Measurements from ENCODE around the gene BMPER. TPM values are rescaled to one million over a fixed set of nuclear protein-coding genes. Genes with fewer than 3 reads are reported as not detected.

Gene BMPER
- total and polyA plus RNA-seq, 3 donors from 2014 or later: 1.7 to 2.8 (median 2.4) TPM

GRCh38 chr7:33886149-33886623, 19.2 kb upstream of the BMPER start:
- Histone ChIP-seq H3K27me3 (no peaks in the 10 kb centered on the region), H3K4me1 (no peaks in the 10 kb centered on the region), H3K9me3 (no peaks in the 10 kb centered on the region), H3K36me3 (ENCODE audit: low read depth, missing control alignments) (no peaks in the 10 kb centered on the region), H3K4me3 (no peak overlapping the region), H3K27ac (no peak overlapping the region)
- TF ChIP-seq, protein P1, sequence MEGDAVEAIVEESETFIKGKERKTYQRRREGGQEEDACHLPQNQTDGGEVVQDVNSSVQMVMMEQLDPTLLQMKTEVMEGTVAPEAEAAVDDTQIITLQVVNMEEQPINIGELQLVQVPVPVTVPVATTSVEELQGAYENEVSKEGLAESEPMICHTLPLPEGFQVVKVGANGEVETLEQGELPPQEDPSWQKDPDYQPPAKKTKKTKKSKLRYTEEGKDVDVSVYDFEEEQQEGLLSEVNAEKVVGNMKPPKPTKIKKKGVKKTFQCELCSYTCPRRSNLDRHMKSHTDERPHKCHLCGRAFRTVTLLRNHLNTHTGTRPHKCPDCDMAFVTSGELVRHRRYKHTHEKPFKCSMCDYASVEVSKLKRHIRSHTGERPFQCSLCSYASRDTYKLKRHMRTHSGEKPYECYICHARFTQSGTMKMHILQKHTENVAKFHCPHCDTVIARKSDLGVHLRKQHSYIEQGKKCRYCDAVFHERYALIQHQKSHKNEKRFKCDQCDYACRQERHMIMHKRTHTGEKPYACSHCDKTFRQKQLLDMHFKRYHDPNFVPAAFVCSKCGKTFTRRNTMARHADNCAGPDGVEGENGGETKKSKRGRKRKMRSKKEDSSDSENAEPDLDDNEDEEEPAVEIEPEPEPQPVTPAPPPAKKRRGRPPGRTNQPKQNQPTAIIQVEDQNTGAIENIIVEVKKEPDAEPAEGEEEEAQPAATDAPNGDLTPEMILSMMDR (IDR thresholded peaks at IDR 0.05): no peak
- TF ChIP-seq POLR2A (IDR thresholded peaks at IDR 0.05): no peak
- intact Hi-C loops (cut with DNase I; ENCODE audit: low total_unique reads): loop anchor here (10.0 kb wide), 1 partner anchor 131 kb away; no protein-coding TSS in a partner anchor
- 98 to 99% methylated on average over 5 of the region's 5 CpGs for WGBS, 2 donors
- DNase-seq: no peak

DNA sequence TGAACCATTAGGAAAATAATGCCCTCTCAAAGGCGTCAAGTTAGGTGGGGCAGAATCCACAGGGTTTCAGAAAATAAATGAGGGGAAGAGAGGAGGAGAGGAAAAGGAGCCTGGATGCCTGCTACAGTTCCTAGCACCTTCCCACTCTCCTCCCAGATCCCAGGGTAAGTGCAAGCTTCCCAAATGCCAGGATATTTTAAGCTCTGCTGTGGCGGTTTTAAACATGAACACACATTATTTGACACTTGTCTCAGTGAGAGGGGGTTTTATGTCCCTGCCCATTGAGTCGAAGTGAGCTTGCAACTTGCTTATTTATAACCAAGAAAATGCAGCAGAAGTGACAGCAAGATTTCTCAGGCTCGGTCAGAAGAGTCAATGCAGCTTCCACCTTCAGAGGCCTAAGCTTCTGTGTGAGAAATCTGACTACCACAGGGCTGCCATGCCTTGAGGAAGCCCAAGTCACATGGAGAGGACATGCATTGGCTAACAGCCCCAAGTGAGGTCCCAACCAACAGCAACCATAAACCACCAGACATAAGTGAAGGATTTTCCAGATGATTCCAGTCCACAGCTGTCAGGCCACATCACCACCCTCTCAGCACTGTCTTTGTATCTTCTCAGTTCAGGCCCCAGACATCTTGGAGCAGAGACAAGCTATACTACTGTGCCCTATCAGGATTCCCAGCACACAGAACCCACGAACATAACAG, 17.9 kb upstream of the BMPER start:
- WGBS, 2 donors: 76 to 92% methylated on average over 5 of the region's 5 CpGs
- no peak for DNase-seq
- intact Hi-C loops (cut with DNase I; ENCODE audit: low total_unique reads): loop anchor here (10.0 kb wide), 1 partner anchor 133 kb away; no protein-coding TSS in a partner anchor
- TF ChIP-seq POLR2A (IDR thresholded peaks at IDR 0.05): no peak
- TF ChIP-seq, protein P1 (IDR thresholded peaks at IDR 0.05): no peak
- H3K27ac ChIP-seq: no peak overlapping the region
- H3K9me3 ChIP-seq: no peaks in the 10 kb centered on the region
- no peaks in the 10 kb centered on the region for H3K27me3 ChIP-seq
- no peaks in the 10 kb centered on the region for H3K4me1 ChIP-seq
- H3K36me3 ChIP-seq (ENCODE audit: low read depth, missing control alignments): no peaks in the 10 kb centered on the region
- H3K4me3 ChIP-seq: no peak overlapping the region

- no peak for DNase-seq
- Histone ChIP-seq H3K4me1 (no peaks in the 10 kb centered on the region), H3K9me3 (no peaks in the 10 kb centered on the region), H3K4me3 (no peak overlapping the region), H3K27ac (no peak overlapping the region), H3K36me3 (ENCODE audit: low read depth, missing control alignments) (no peaks in the 10 kb centered on the region), H3K27me3 (no peaks in the 10 kb centered on the region)
- TF ChIP-seq, protein P1 (IDR thresholded peaks at IDR 0.05): no peak
- TF ChIP-seq POLR2A (IDR thresholded peaks at IDR 0.05): no peak
- WGBS, 2 donors: 94 to 95% methylated on average over 4 of the region's 4 CpGs
- intact Hi-C loops (cut with DNase I; ENCODE audit: low total_unique reads): loop anchor here (10.0 kb wide), 1 partner anchor 133 kb away; no protein-coding TSS in a partner anchor
Measured at GRCh38 chr7:33888166-33888565, 17.2 kb upstream of the BMPER start.

GRCh38 chr7:33892945-33893344, 12.4 kb upstream of the BMPER start:
- H3K4me1 ChIP-seq: peaks cover 11% of the 10 kb centered on the region
- H3K9me3 ChIP-seq: no peaks in the 10 kb centered on the region
- intact Hi-C loops (cut with DNase I; ENCODE audit: low total_unique reads): no loop called here
- no peak overlapping the region for H3K4me3 ChIP-seq
- H3K36me3 ChIP-seq (ENCODE audit: low read depth, missing control alignments): no peaks in the 10 kb centered on the region
- no peak for DNase-seq
- no peaks in the 10 kb centered on the region for H3K27me3 ChIP-seq
- no peak overlapping the region for H3K27ac ChIP-seq
- TF ChIP-seq, protein P1 (IDR thresholded peaks at IDR 0.05): no peak
- no peak for TF ChIP-seq POLR2A (IDR thresholded peaks at IDR 0.05)
- 79 to 85% methylated on average over 4 of the region's 4 CpGs for WGBS, 2 donors

Measured in testis (tissue), 3 donors.